ENCODE measurements around the gene ZNF276.

Gene ZNF276

DNA sequence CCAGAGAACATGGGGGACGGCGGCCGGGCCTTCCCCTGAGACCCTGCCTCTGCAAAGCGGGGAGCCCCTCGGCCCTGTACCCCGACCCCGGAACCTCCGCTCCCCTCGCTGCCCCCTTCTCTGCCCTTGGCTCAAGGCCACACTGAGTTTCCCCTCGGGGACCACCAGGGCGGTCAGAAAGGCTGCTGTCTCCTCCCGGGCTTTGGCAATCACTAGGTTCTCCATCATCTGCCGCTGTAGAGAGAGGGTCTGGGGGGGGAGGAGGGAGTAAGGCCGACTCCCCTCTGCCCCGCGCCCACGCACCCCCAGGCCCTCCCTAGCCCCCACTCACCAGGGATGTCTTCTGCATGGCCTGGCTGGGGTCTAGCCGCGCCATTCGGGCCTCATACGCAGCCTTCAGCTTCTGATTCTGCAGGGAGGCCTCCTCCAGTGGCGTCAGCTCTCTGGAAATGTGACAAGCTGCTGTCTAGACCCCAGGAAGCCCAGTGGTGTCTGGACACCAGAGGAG, 9.0 kb upstream of the ZNF276 start:
- DNase-seq (ENCODE audit: low spot score) = no peak

DNA sequence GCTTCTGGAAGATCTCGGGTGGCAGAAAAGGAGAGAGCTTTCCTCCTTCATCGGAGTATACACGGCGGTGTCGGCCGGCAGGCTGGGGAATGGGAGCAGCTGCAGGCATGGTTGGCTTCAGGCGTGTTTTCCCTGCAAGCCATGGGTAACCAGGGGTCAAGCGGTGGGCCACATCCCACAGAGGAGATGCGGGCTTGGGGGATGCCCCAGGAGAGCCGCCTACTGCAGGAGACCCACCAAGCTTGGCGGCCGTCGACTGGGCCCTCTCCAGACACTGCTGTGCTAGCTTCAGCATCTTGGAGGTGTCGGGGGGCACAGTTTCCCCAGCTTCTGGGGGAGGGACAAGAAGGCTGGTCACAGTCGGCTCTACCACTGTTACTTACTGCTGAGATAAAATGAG, 4.8 kb upstream of the ZNF276 start:
- no peak for DNase-seq (ENCODE audit: low spot score)

DNA sequence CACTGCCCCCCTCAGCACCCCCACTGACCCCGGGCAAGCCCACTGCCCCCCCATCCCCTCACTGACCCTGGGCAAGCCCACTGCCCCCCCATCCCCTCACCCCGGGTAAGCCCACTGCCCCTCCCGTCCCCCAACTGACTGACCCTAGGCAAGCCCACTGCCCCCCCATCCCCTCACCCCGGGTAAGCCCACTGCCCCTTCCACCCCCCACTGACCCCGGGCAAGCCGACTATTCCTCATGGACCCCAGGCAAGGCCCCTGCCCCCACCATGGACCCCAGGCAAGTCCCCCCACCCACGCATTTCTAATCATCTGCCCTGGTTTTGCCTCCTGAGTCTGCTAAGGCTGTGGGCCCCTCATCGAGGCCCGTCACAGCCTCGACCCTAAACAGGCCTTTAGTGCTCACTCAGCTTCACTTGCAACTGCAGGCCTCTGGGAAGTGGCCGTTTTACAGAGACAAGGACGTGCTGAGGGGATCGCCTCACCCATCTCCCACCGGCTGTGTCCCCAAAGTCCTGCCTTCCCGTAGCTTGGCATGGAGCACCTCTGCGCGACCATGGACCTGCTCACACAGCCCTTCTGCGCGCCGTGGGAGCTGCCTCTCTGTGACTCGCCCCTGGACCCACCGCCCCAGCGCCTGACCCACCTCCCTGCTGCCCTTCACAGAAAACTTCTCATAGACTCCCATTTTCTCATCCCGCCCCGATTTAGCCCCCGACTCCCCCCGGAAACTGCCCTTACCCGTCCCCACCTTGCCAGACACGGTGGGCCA, 4.2 kb upstream of the ZNF276 start:
- DNase-seq (ENCODE audit: low spot score) = no peak

DNA sequence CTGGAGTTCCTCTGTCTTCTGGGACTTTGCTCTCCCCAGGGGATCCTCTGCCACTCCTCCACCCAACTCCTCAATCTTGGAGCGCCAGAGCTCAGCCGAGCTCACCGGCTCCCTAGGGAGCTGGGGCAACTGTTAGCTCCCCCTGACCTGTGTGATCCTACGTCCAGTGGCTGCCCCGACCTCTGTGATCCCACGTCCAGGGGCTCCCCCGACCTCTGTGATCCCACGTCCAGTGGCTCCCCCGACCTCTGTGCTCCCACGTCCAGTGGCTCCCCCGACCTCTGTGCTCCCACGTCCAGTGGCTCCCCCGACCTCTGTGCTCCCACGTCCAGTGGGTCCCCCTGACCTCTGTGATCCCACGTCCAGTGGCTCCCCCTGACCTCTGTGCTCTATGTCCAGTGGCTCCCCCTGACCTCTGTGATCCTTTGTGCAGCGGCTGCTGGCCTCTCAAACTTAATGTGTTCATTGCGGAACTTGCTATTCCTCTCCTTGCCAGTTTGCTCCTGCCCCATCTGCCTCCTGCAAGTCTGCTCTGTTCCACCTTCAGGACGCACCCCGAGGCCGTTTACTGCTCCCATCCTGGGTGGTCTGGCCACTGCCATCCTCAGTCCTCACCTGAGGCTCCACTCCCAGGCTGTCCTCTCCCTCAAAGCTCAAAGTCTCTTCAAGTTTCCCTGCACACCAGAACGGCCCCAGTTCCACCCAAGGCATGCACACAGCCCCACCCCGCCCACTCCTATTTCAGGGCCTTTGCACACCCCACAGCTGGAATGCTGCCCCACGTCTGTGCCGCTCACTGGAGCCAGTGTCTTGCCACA, 3.4 kb upstream of the ZNF276 start:
- DNase-seq (ENCODE audit: low spot score) = no peak

DNA sequence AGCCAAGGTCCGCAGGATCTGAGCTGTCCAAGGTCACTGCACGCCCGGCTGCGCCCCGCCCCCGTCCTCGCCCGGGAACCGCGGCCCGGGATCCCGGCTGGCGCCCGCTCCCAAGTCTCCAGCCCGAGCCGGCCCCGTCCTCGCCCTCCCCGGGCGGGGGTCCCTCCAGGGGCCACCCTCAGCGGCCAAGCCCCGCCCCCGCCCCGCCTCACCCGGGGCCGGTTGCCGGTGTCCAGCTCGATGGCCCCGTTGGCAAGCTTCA, 855 bp upstream of the ZNF276 start:
- no peak for DNase-seq (ENCODE audit: low spot score)

DNA sequence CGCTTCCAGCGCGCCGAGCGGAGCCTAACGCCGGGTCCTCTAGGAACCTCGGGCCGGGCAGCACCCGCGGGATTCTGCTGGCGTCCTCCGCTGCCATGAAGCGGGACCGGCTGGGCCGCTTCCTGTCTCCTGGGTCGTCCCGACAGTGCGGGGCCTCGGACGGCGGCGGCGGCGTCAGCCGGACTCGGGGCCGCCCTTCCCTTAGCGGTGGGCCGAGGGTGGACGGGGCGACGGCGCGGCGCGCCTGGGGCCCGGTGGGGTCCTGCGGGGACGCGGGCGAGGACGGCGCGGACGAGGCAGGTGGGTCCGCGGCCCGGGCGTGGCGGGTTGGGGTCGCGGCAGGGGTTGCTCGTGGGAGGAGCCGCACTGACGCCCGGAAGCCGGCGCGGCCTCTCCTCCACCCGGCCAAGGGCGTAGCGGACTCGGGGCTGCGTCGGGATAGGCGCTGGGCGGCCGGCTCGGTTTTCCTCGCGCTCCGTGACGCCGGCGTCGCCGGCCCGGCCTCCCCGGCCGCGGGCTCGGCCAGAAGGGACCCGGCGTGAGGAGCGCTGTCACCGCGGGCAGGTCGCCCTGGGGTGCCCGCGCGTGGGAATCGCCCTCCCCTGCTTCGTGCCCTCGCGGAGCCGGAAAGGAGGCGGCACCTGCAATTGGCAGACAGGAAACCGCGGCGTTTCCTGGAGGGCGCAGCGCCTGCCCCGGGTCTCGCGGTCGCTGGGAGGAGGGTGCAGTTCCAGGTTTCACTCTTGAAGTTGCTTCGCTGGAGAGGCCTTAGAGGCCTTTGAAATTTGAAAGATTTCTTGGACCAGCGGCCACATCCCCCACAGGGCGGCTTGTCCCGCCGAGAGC, 432 bp downstream of the ZNF276 start:
- peak; percentile 65 for DNase-seq (ENCODE audit: low spot score)

DNA sequence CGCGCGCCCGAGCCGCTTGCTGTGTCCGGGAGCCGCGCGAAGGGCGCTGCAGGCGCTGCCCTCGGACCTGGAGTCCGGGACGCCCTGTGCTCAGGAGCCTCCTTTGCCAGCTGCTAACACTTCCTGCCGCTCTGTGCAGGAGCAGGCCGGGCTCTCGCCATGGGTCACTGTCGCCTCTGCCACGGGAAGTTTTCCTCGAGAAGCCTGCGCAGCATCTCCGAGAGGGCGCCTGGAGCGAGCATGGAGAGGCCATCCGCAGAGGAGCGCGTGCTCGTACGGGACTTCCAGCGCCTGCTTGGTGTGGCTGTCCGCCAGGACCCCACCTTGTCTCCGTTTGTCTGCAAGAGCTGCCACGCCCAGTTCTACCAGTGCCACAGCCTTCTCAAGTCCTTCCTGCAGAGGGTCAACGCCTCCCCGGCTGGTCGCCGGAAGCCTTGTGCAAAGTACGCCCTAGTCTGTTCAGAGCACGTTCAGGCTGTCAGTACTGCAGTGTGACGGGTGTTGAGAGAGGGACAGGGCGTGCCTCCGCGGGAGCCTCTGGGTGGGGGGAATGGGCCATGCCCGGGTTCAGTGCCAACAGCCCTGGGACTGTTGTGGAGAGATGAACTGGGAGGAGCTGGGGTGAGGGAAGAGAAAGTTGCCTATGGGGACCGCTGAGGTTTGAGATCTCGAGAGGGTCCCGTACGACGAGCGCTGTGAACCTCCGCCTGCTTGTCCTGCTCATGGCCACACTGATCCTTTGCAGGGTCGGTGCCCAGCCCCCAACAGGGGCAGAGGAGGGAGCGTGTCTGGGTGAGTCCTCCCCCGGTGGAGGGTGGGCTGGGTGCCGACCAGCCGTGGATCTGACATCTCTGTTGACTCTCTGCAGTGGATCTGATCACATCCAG, 1.3 kb downstream of the ZNF276 start:
- no peak for DNase-seq (ENCODE audit: low spot score)

DNA sequence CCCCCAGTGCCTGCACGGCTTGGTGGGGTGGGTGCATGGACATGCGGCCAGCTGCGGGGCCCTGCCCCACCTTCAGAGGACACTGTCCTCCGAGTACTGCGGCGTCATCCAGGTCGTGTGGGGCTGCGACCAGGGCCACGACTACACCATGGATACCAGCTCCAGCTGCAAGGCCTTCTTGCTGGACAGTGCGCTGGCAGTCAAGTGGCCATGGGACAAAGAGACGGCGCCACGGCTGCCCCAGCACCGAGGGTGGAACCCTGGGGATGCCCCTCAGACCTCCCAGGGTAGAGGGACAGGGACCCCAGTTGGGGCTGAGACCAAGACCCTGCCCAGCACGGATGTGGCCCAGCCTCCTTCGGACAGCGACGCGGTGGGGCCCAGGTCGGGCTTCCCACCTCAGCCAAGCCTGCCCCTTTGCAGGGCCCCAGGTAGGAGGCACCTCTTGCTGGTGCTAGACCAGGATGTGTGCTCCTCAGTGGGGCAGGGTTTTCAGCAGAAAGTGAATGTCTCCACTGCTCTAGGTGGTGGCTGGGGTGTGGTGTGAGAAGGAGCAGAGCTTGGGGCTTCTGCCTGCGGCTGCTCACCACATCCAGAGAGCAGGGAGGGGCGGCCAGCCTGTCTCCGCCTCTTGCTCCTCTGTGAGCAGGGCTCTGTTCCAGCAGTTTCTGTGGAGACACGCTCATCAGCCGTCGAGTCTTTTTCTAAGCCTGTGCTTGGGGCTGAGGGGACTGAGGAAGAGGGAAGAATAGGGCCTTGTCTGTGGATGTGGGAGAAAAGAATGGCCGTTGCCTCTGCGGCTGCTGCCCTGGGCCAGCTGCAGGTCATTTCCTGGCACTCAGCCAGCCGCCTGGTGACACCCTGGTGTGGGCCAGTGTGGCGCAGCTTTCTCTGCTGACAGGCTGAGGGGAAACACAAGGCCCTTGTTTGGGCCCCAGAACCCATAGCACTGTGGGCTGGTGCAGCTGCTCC, 2.2 kb downstream of the ZNF276 start:
- no peak for DNase-seq (ENCODE audit: low spot score)

DNA sequence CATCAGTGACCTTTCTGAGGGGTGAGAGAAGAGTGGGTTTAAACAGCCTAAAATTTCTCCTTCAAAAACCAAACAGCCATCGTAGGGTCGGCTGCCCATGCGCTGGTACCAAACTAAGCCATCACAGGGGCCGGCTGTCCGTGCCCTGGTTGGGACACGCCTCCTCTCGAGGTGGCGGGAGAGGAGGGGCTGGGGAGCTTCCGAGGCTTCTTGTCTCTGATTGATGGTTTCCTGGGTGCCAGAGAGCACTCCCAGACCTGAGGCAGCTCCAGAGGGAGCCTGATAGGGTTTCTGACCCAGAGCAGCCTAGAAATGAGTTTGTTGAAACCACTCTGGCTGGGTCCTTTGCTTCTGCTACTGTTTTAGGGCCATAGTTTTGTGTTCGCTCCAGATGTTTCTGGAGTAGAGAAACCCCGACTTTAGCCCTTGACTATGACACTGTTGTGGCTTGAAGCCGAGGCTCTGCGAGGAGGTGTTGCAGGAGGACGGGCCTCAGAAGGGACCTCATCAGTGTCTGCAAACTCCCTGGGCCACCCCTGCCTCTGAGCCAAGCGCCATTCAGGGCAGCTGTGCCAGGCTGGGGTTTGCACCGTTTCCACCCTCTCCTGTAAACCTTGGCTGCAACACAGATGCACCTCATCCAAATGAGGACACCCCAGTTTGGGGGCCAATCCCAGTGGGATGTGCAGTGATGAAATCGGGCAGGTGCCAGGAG, 6.2 kb downstream of the ZNF276 start:
- no peak for DNase-seq (ENCODE audit: low spot score)

DNA sequence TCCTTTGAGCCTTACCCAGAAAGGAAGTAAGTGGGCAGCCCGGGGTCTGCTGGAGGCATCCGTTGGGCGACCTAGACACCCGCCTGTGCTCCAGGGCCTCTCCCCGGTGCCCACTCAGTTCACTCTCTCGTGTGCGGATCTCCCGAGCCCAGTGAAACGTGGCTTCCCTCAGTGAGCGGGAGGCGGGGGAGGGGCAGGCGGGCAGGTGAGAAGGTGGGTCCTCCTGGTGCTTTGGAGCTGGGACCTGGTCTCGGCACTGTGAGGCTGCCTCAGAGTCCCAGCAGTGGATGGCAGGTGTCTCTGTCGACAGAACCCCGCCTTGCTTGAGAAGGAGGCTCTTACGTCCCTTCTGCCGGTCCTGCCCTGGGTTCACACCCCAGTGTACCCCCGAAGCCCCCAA, 8.0 kb downstream of the ZNF276 start:
- no peak for DNase-seq (ENCODE audit: low spot score)

DNA sequence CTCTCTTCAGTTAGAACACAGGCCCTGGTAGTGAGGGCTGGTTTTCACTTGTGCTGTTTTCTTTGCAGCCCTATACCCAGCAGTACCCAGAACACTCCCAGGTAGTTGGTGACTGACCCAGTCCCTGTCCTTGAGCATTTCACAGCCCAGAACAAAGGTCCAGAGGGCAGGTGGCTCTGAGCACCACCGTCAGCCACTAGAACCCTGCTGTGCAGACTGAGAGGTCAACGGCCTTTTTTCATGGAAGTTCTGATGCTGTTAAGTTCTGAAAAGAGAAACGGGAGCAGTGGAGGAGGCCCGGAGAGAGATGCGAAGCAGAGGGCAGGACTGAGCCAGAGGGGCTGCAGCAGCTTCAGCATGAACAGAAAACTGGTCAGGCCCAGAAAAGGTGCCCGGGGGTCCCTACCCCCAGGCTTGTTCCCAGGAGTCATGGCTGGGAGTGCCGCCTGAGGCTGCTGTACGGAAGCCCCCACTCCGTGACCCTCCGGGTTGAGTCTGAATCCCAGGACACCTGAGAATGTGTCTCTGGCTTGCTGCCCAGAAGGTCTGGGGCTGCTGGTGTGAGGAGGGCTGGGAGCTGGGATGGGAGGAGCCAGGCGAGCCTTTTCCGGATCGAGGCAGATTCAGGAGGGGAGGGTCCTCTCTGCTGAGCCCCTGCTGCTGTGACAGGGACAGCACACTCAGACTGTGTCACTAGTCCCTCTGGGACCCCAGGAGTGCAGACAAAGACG, 8.7 kb downstream of the ZNF276 start:
- no peak for DNase-seq (ENCODE audit: low spot score)

DNA sequence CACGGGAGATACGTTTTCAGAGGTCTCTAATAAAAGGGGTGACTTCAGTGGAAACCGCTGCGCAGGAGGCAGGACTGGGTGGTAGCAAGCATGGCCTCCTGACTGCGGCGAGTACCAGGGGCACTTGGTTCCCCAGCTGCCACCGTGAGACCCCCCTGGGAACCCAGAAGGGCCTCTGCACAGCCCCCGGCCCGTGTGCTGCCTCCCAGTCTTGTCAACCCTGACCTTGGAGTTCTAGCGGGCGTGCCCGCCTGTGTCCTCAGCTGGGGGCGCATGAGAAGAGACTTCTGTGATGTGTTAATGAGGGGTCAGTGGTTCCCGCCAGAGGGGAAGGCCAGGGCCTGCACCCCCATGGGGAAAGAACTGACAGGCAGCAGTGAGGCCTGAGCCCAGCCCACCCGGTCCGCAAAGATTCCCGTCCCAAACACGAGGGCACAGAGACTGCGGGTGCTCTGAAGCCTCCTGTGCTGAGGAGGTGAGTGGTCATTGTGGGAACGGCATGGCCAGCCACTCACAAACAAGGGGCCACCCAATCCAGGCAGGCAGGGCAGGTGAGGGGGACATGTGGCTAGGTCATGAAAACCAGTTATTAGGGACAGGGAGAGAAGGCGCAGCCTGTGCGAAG, 9.4 kb downstream of the ZNF276 start:
- DNase-seq (ENCODE audit: low spot score) = no peak

DNA sequence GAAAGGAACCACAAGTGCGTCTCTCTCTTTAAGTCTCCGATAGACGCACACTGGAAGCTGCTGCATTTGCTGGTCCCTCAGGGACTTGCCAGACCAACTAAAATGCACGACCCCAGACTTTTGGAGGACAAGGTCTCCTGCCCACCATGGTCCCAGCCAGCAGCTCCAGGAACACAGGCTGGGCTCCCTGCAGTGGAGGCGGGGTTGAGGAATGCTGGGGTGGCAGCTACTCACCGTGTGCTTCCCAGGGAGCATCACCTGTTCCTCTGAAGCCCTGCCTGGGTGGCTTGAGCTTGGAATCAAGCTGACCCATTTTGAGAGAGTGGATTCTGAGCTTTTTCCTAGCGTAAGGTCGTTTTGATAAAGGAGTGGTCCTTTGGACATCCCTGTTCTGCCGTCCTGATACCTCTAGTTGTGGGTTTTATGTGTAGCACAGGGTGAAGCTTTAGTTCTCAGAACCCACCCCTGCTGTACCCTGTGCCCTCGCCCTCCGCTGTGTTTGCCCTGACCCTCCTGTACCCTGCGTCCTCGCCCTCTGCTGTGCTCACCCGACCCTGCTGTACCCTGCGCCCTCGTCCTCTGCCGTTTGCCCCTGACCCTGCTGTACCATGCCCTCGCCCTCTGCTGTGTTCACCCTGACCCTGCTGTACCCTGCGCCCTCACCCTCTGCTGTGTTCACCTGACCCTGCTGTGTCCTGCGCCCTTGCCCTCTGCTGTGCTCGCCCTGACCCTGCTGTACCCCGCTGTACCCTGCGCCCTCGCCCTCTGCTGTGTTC, 11.0 kb downstream of the ZNF276 start:
- no peak for DNase-seq (ENCODE audit: low spot score)

DNA sequence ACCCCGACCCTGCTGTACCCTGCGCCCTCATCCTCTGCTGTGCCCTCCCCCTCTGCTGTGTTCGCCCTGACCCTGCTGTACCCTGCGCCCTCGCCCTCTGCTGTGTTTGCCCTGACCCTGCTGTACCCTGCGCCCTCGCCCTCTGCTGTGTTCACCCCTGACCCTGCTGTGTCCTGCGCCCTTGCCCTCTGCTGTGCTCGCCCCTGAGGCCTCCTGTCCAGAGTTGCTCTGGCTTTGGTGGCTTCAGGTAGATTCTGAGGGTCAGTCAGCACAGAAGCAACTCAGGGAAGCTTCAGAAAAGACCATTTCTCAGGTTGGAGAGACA, 11.5 kb downstream of the ZNF276 start:
- DNase-seq (ENCODE audit: low spot score) = no peak

DNA sequence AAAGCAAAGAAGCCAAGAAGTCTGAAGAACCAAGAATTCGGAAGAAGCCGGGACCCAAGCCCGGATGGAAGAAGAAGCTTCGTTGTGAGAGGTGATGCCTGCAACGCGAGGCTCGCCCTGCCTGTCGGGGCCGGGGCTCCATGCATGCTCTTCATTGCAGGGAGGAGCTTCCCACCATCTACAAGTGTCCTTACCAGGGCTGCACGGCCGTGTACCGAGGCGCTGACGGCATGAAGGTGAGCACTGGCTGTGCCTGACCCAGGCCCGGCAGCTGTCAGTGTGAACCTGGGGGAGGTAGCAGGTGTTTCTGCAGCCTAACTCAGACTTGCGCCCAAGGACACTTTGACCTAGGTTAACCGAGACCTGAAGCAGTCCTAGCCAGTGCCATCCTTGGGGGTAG, 12.0 kb downstream of the ZNF276 start:
- no peak for DNase-seq (ENCODE audit: low spot score)

DNA sequence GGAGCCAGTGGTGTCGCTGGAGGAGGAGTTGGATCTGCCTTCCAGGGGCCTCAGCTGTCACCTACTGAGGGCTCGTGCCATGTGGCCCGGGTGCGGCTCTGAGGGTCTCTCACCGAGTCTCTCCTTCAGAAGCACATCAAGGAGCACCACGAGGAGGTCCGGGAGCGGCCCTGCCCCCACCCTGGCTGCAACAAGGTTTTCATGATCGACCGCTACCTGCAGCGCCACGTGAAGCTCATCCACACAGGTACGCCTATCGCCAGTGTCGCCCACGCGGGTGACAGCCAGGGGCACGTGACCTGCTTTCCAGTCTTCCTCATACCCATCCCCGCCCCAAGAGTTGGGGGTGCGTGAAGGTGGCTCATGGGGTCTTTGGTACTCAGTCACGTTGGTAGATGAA, 12.5 kb downstream of the ZNF276 start:
- DNase-seq (ENCODE audit: low spot score) = no peak

DNA sequence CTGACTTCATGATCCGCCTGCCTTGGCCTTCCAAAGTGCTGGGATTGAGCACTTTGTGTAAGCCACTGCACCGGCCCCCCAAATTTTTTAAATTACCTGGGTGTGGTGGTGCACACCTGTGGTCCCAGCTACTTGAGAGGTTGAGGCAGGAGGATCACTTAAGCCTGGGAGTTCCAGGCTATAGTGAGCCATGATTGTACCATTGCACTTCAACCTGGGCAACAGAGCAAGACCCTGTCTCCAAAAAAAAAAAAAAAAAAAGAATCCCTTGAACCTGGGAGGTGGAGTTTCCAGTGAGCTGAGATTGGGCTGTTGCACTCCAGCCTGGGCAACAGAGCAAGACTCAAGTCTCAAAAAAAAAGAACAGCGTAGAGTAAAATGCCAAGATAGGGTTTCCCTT, 15.2 kb downstream of the ZNF276 start:
- no peak for DNase-seq (ENCODE audit: low spot score)

Data from hepatic stellate cell (primary cell).